ENCODE measurements around the gene MMP17. TPM values are rescaled to one million over a fixed set of nuclear protein-coding genes. Genes with fewer than 3 reads are reported as not detected.

MMP17 gene
- polyA plus RNA-seq, 1 donor from 2014 or later, result 79.0 TPM

- no peaks in the 10 kb centered on the region for H3K9me3 ChIP-seq (ENCODE audit: low read length)
- no peaks in the 10 kb centered on the region for H3K36me3 ChIP-seq (ENCODE audit: insufficient read depth, low read length)
- no peak overlapping the region for H3K27ac ChIP-seq (ENCODE audit: low read length)
- H2AFZ ChIP-seq (ENCODE audit: low read depth, low read length), result no peak overlapping the region
- TF ChIP-seq MXI1 (conservative IDR thresholded peaks at IDR 0.05; ENCODE audit: poor library complexity, severe bottlenecking), result no peak
- no peak for TF ChIP-seq EP300 (conservative IDR thresholded peaks at IDR 0.05; ENCODE audit: poor library complexity, severe bottlenecking)
- TF ChIP-seq, protein P1, sequence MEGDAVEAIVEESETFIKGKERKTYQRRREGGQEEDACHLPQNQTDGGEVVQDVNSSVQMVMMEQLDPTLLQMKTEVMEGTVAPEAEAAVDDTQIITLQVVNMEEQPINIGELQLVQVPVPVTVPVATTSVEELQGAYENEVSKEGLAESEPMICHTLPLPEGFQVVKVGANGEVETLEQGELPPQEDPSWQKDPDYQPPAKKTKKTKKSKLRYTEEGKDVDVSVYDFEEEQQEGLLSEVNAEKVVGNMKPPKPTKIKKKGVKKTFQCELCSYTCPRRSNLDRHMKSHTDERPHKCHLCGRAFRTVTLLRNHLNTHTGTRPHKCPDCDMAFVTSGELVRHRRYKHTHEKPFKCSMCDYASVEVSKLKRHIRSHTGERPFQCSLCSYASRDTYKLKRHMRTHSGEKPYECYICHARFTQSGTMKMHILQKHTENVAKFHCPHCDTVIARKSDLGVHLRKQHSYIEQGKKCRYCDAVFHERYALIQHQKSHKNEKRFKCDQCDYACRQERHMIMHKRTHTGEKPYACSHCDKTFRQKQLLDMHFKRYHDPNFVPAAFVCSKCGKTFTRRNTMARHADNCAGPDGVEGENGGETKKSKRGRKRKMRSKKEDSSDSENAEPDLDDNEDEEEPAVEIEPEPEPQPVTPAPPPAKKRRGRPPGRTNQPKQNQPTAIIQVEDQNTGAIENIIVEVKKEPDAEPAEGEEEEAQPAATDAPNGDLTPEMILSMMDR (IDR thresholded peaks at IDR 0.05; ENCODE audit: poor library complexity, severe bottlenecking), result no peak
- TF ChIP-seq EZH2 (IDR thresholded peaks at IDR 0.05; ENCODE audit: borderline replicate concordance, insufficient read depth, low read length, poor library complexity, severe bottlenecking), result no peak
- no peak overlapping the region for H3K4me2 ChIP-seq (ENCODE audit: low read length)
- no peak overlapping the region for H3K9ac ChIP-seq (ENCODE audit: low read length)
- no peaks in the 10 kb centered on the region for H3F3A ChIP-seq (ENCODE audit: insufficient read depth, low read length, poor library complexity, severe bottlenecking)
- H3K4me3 ChIP-seq (ENCODE audit: low read length), result no peak overlapping the region
- no peaks in the 10 kb centered on the region for H3K79me2 ChIP-seq (replicated peaks; ENCODE audit: insufficient read depth, low read length)
- H3K27me3 ChIP-seq (ENCODE audit: insufficient read depth, low read depth, low read length), result no peaks in the 10 kb centered on the region
- no peaks in the 10 kb centered on the region for H3K9me2 ChIP-seq (ENCODE audit: insufficient read depth, low read length)
- no peaks in the 10 kb centered on the region for H4K20me1 ChIP-seq (ENCODE audit: insufficient read depth)
These were observed 33.3 kb downstream of the MMP17 start for GRCh38 chr12:131861261-131862083.

GRCh38 chr12:131862084-131862441, 33.9 kb downstream of the MMP17 start:
- Histone ChIP-seq H3K4me3 (ENCODE audit: low read length) (no peak overlapping the region), H2AFZ (ENCODE audit: low read depth, low read length) (no peak overlapping the region), H3K79me2 (replicated peaks; ENCODE audit: insufficient read depth, low read length) (no peaks in the 10 kb centered on the region), H3F3A (ENCODE audit: insufficient read depth, low read length, poor library complexity, severe bottlenecking) (no peaks in the 10 kb centered on the region), H3K27ac (ENCODE audit: low read length) (no peak overlapping the region), H3K36me3 (ENCODE audit: insufficient read depth, low read length) (no peaks in the 10 kb centered on the region), H3K4me2 (ENCODE audit: low read length) (no peak overlapping the region), H4K20me1 (ENCODE audit: insufficient read depth) (no peaks in the 10 kb centered on the region), H3K27me3 (ENCODE audit: insufficient read depth, low read depth, low read length) (no peaks in the 10 kb centered on the region), H3K9me3 (ENCODE audit: low read length) (no peaks in the 10 kb centered on the region), H3K9me2 (ENCODE audit: insufficient read depth, low read length) (no peaks in the 10 kb centered on the region), H3K9ac (ENCODE audit: low read length) (no peak overlapping the region)
- TF ChIP-seq POLR2AphosphoS5 (IDR thresholded peaks at IDR 0.05), result no peak
- no peak for TF ChIP-seq MXI1 (conservative IDR thresholded peaks at IDR 0.05; ENCODE audit: poor library complexity, severe bottlenecking)
- TF ChIP-seq, protein P1 (IDR thresholded peaks at IDR 0.05; ENCODE audit: poor library complexity, severe bottlenecking), result no peak
- no peak for TF ChIP-seq TAF1 (IDR thresholded peaks at IDR 0.05; ENCODE audit: low read depth)
- TF ChIP-seq EZH2 (IDR thresholded peaks at IDR 0.05; ENCODE audit: borderline replicate concordance, insufficient read depth, low read length, poor library complexity, severe bottlenecking), result no peak
- no peak for TF ChIP-seq RAD21 (conservative IDR thresholded peaks at IDR 0.05)
- TF ChIP-seq, protein P2, sequence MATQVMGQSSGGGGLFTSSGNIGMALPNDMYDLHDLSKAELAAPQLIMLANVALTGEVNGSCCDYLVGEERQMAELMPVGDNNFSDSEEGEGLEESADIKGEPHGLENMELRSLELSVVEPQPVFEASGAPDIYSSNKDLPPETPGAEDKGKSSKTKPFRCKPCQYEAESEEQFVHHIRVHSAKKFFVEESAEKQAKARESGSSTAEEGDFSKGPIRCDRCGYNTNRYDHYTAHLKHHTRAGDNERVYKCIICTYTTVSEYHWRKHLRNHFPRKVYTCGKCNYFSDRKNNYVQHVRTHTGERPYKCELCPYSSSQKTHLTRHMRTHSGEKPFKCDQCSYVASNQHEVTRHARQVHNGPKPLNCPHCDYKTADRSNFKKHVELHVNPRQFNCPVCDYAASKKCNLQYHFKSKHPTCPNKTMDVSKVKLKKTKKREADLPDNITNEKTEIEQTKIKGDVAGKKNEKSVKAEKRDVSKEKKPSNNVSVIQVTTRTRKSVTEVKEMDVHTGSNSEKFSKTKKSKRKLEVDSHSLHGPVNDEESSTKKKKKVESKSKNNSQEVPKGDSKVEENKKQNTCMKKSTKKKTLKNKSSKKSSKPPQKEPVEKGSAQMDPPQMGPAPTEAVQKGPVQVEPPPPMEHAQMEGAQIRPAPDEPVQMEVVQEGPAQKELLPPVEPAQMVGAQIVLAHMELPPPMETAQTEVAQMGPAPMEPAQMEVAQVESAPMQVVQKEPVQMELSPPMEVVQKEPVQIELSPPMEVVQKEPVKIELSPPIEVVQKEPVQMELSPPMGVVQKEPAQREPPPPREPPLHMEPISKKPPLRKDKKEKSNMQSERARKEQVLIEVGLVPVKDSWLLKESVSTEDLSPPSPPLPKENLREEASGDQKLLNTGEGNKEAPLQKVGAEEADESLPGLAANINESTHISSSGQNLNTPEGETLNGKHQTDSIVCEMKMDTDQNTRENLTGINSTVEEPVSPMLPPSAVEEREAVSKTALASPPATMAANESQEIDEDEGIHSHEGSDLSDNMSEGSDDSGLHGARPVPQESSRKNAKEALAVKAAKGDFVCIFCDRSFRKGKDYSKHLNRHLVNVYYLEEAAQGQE (IDR thresholded peaks at IDR 0.05; ENCODE audit: borderline replicate concordance), result no peak
- no peak for TF ChIP-seq SMC3 (conservative IDR thresholded peaks at IDR 0.05; ENCODE audit: poor library complexity)
- TF ChIP-seq EP300 (conservative IDR thresholded peaks at IDR 0.05; ENCODE audit: poor library complexity, severe bottlenecking), result no peak

Data from neural cell (in vitro differentiated cells).